H1 (cell line): ENCODE data around the gene LYPD4. TPM values are rescaled to one million over a fixed set of nuclear protein-coding genes. Genes with fewer than 3 reads are reported as not detected.

ENCODE experiments used
- CTCF ChIA-PET: fragments of 300-600 bp; sonication (Branson Sonifier 250); formaldehyde crosslinking; loops from one replicate; lab custom pipeline; 2021; ENCODE audit not compliant: partially characterized antibody; lab: Charles Lee
- POLR2A ChIA-PET: fragments of 300-600 bp; sonication (Branson Sonifier 250); formaldehyde crosslinking; loops from one replicate; lab custom pipeline; 2021; ENCODE audit warnings: inconsistent platforms; ENCODE audit not compliant: partially characterized antibody; lab: Charles Lee
- DNase-seq, 2 experiments: peaks; one replicate each; pipeline versions ENCODE4 v3.0.0 to v3.0.0-alpha.2; 2010 to 2022; ENCODE audit warnings: low spot score in 2 of 2, low read depth in 1 of 2, mixed read lengths in 1 of 2
- FAIRE-seq: peaks from 2 replicates; lab custom pipeline; 2011; peaks lifted over from hg19 to GRCh38; lab: Jason Lieb, UNC
- H2AFZ ChIP-seq: 2 replicates; pipeline ENCODE4 v1.8.1; 2012; ENCODE audit warnings: low read length, inconsistent platforms
- H2AK5ac ChIP-seq: 2 replicates; pipeline ENCODE4 v1.6.1; 2013; ENCODE audit warnings: low read depth, low read length
- H2BK120ac ChIP-seq: replicated peaks from 2 replicates; pipeline ENCODE3; 2013; ENCODE audit warnings: low read depth, low read length, inconsistent platforms
- H2BK12ac ChIP-seq: 2 replicates; pipeline ENCODE4 v1.6.1; 2013; ENCODE audit warnings: low read depth, low read length
- H2BK15ac ChIP-seq: 2 replicates; pipeline ENCODE4 v1.6.1; 2013; ENCODE audit warnings: low read length
- H2BK20ac ChIP-seq: 2 replicates; pipeline ENCODE4 v1.6.1; 2013; ENCODE audit warnings: low read length
- H2BK5ac ChIP-seq: 2 replicates; pipeline ENCODE4 v1.6.1; 2013; ENCODE audit warnings: low read depth, low read length
- H3K14ac ChIP-seq: 2 replicates; pipeline ENCODE4 v1.6.1; 2013; ENCODE audit warnings: inconsistent platforms; ENCODE audit not compliant: insufficient read length
- H3K18ac ChIP-seq: 2 replicates; pipeline ENCODE4 v1.6.1; 2013; ENCODE audit warnings: low read length; ENCODE audit errors: extremely low read depth
- H3K23ac ChIP-seq: 2 replicates; pipeline ENCODE4 v1.6.1; 2013; ENCODE audit warnings: inconsistent platforms; ENCODE audit not compliant: insufficient read length
- H3K23me2 ChIP-seq: 2 replicates; pipeline ENCODE4 v1.6.1; 2013; ENCODE audit warnings: low read depth, low read length
- H3K27ac ChIP-seq: 2 replicates; pipeline ENCODE4 v1.6.1; 2011; ENCODE audit warnings: low read depth, low read length, inconsistent platforms
- H3K27me3 ChIP-seq, 4 experiments: replicated peaks in 1 of 4; 1 replicate in 1 of 4; 2 replicates in 3 of 4; pipeline versions ENCODE4 v1.6.1 to v1.8.1; 2011 to 2013; ENCODE audit warnings: low read length in 3 of 4, mild to moderate bottlenecking in 3 of 4, inconsistent platforms in 2 of 4, mixed read lengths in 2 of 4, moderate library complexity in 1 of 4; ENCODE audit not compliant: control insufficient read depth in 3 of 4, insufficient read depth in 3 of 4; ENCODE audit errors: extremely low read depth in 1 of 4
- H3K36me3 ChIP-seq, 4 experiments: 2 replicates each; pipeline versions ENCODE4 v1.6.1 to v1.8.1; 2011 to 2013; ENCODE audit warnings: mild to moderate bottlenecking in 4 of 4, low read length in 3 of 4, moderate library complexity in 2 of 4, control low read depth in 1 of 4, inconsistent platforms in 1 of 4; ENCODE audit not compliant: insufficient read depth in 4 of 4, control insufficient read depth in 2 of 4
- H3K4ac ChIP-seq: replicated peaks from 2 replicates; pipeline ENCODE3; 2013; ENCODE audit warnings: low read length, low read depth, mixed read lengths, inconsistent platforms; ENCODE audit not compliant: insufficient read length
- H3K4me1 ChIP-seq, 4 experiments: replicated peaks in 1 of 4; 1 replicate in 1 of 4; 2 replicates in 3 of 4; pipeline versions ENCODE4 v1.6.1 to v1.8.1; 2011 to 2013; ENCODE audit warnings: low read length in 3 of 4, inconsistent platforms in 2 of 4, mixed read lengths in 1 of 4; ENCODE audit not compliant: insufficient read depth in 4 of 4, control insufficient read depth in 3 of 4
- H3K4me2 ChIP-seq, 2 experiments: 2 replicates each; pipeline versions ENCODE4 v1.6.1 to v1.8.1; 2011 to 2013; ENCODE audit warnings: low read depth in 2 of 2, low read length in 2 of 2, control low read depth in 1 of 2, inconsistent platforms in 1 of 2, mild to moderate bottlenecking in 1 of 2; ENCODE audit not compliant: insufficient read depth in 1 of 2
- H3K4me3 ChIP-seq, 4 experiments: fragments of 200-600, 300-600 bp in 1 of 4; sonication (generic), shearing (Covaris generic), sonication (Bioruptor Twin) in 1 of 4; 2 replicates each; pipeline versions ENCODE4 v1.5.1 to v1.8.1; 2011 to 2016; ENCODE audit warnings: low read length in 4 of 4, low read depth in 3 of 4, control low read depth in 2 of 4, inconsistent platforms in 2 of 4, mild to moderate bottlenecking in 2 of 4, mixed read lengths in 1 of 4, moderate library complexity in 1 of 4; ENCODE audit not compliant: insufficient read depth in 2 of 4; ENCODE audit errors: extremely low read depth in 1 of 4
- H3K56ac ChIP-seq: replicated peaks from 2 replicates; pipeline ENCODE3; 2013; ENCODE audit warnings: low read depth, mild to moderate bottlenecking, mixed read lengths, low read length, inconsistent platforms; ENCODE audit not compliant: insufficient read length
- H3K79me1 ChIP-seq: 2 replicates; pipeline ENCODE4 v1.6.1; 2013; ENCODE audit warnings: low read depth, low read length, control low read depth
- H3K79me2 ChIP-seq, 2 experiments: 2 replicates each; pipeline versions ENCODE4 v1.6.1 to v1.8.1; 2012 to 2013; ENCODE audit warnings: low read length in 2 of 2, mild to moderate bottlenecking in 2 of 2, inconsistent platforms in 1 of 2; ENCODE audit not compliant: insufficient read depth in 2 of 2, control insufficient read depth in 1 of 2
- H3K9ac ChIP-seq, 4 experiments: replicated peaks in 1 of 4; 1 replicate in 1 of 4; 2 replicates in 3 of 4; pipeline versions ENCODE4 v1.6.1 to v1.8.1; 2011 to 2013; ENCODE audit warnings: low read depth in 3 of 4, low read length in 3 of 4, control low read depth in 2 of 4, mild to moderate bottlenecking in 2 of 4, moderate library complexity in 2 of 4, inconsistent platforms in 1 of 4; ENCODE audit errors: extremely low read depth in 1 of 4
- H3K9me3 ChIP-seq, 2 experiments: 2 replicates each; pipeline versions ENCODE4 v1.6.1 to v1.8.1; 2012 to 2013; ENCODE audit warnings: mild to moderate bottlenecking in 2 of 2, moderate library complexity in 2 of 2, control low read depth in 1 of 2, inconsistent platforms in 1 of 2, low read depth in 1 of 2, low read length in 1 of 2, mixed read lengths in 1 of 2; ENCODE audit not compliant: insufficient read depth in 2 of 2
- H4K20me1 ChIP-seq, 2 experiments: replicated peaks in 1 of 2; 2 replicates each; pipeline versions ENCODE3 to v1.8.1; 2011 to 2013; ENCODE audit warnings: inconsistent platforms in 2 of 2, low read length in 2 of 2, mild to moderate bottlenecking in 1 of 2; ENCODE audit not compliant: insufficient read depth in 2 of 2, control insufficient read depth in 1 of 2
- H4K5ac ChIP-seq: 2 replicates; pipeline ENCODE4 v1.6.1; 2013; ENCODE audit warnings: low read length, low read depth, mixed read lengths, inconsistent platforms; ENCODE audit not compliant: insufficient read length
- H4K8ac ChIP-seq: 2 replicates; pipeline ENCODE4 v1.8.0; 2013; ENCODE audit warnings: mild to moderate bottlenecking, moderate library complexity, low read length, inconsistent platforms; ENCODE audit not compliant: insufficient read depth; ENCODE audit errors: extremely low read depth
- H4K91ac ChIP-seq: replicated peaks from 2 replicates; pipeline ENCODE3; 2013; ENCODE audit warnings: low read length, mixed read lengths, inconsistent platforms; ENCODE audit not compliant: insufficient read length
- GABPA ChIP-seq: IDR thresholded peaks from 2 replicates; pipeline ENCODE4 v1.6.1; 2011; ENCODE audit warnings: mild to moderate bottlenecking, low read length, moderate library complexity, borderline replicate concordance; ENCODE audit not compliant: insufficient read depth
- KDM5A ChIP-seq: fragments of 200-600 bp; IDR thresholded peaks from 2 replicates; pipeline ENCODE4 v1.7.1; 2012; ENCODE audit warnings: mild to moderate bottlenecking, low read length, inconsistent platforms, mixed read lengths
- PHF8 ChIP-seq: fragments of 200-600 bp; sonication (generic); conservative IDR thresholded peaks from 2 replicates; pipeline ENCODE4 v1.7.1; 2012; ENCODE audit warnings: low read depth, mild to moderate bottlenecking, inconsistent platforms, low read length, moderate library complexity
- POLR2A ChIP-seq, 2 experiments: IDR thresholded peaks; 1 replicate in 1 of 2; 2 replicates in 1 of 2; pipeline ENCODE4 v1.6.1; 2011; ENCODE audit warnings: low read depth in 2 of 2, low read length in 2 of 2, mild to moderate bottlenecking in 2 of 2; ENCODE audit errors: control extremely low read depth in 1 of 2
- SIN3A ChIP-seq, 2 experiments: IDR thresholded peaks in 1 of 2; conservative IDR thresholded peaks in 1 of 2; 2 replicates each; pipeline ENCODE4 v1.6.1; 2011 to 2012; ENCODE audit warnings: low read length in 2 of 2, improper control_type of control experiment in 1 of 2, low read depth in 1 of 2, mild to moderate bottlenecking in 1 of 2
- SIX5 ChIP-seq: IDR thresholded peaks from 2 replicates; pipeline ENCODE4 v1.6.1; 2011; ENCODE audit warnings: mild to moderate bottlenecking, low read depth, low read length
- SP1 ChIP-seq: IDR thresholded peaks from 2 replicates; pipeline ENCODE4 v1.6.1; 2011; ENCODE audit warnings: low read depth, low read length
- SRF ChIP-seq: IDR thresholded peaks from 2 replicates; pipeline ENCODE4 v1.6.1; 2011; ENCODE audit warnings: mild to moderate bottlenecking, low read depth, low read length, moderate library complexity
- WGBS, 2 experiments: shearing (Covaris generic) in 1 of 2; methylation state at CpG; one replicate each; pipeline versions ENCODE4 v1.1.6 to v1.1.7; 2013 to 2015; ENCODE audit warnings: low lambda C conversion rate in 2 of 2, mixed read lengths in 2 of 2, inconsistent platforms in 1 of 2, low coverage in 1 of 2, missing lambda C conversion rate in 1 of 2; ENCODE audit not compliant: insufficient replicate concordance in 2 of 2, insufficient coverage in 1 of 2, insufficient read length in 1 of 2; ENCODE audit errors: extremely low coverage in 1 of 2, missing lambda C conversion rate in 1 of 2; 5-methylcytosine and 5-hydroxymethylcytosine counted together
- polyA plus RNA-seq, 7 experiments: library from polyadenylated mRNA; depleted of rRNA in 3 of 7; stranded (reverse) in 5 of 7; unstranded in 2 of 7; fragments of >200 nt in 5 of 7; fragments of 200-250 nt in 2 of 7; gene quantifications; 1 replicate in 5 of 7; 2 replicates in 1 of 7; 4 replicates in 1 of 7; pipeline versions ENCODE4 v1.2.1 to v1.2.3, GENCODE V29; 2011 to 2013; ENCODE audit warnings: missing spikeins in 2 of 7, mixed read lengths in 2 of 7
- total RNA-seq: library from RNA; stranded (reverse); fragmentation: NEBNext Ultra II Directional; extraction: Animal tissue kit (Norgen Biotek cat#: 25700); gene quantifications from 2 replicates; pipeline ENCODE4 v1.2.1, GENCODE V29; 2021

The LYPD4 gene
- total and polyA plus RNA-seq, 2 of the 8 experiments (the other 6 are each of a cell fraction or from before 2014, with no cell fraction given): 0.06 TPM; not detected in 1

- Histone ChIP-seq H3K4ac (peak overlapping the region; percentile 100), H3K27me3 (no peaks in the 10 kb centered on the region), H2AFZ (no peak overlapping the region), H3K27ac (peak overlapping the region; percentile 95), H3K4me3 (peak overlapping the region; percentile 81 to 99 (median 96)), H3K23me2 (peaks cover 6% of the 10 kb centered on the region), H3K36me3 (peaks cover 44 to 51% (median 48%) of the 10 kb centered on the region in 4 experiments), H3K79me1 (peaks cover 18% of the 10 kb centered on the region), H2BK120ac (peak overlapping the region; percentile 38), H4K91ac (peak overlapping the region; percentile 96), H3K4me1 (peaks cover 3 to 26% (median 14%) of the 10 kb centered on the region in 4 experiments), H4K20me1 (peaks cover 20 to 24% of the 10 kb centered on the region in 2 experiments), H3K4me2 (peak overlapping the region; percentile 92 to 97), H2BK15ac (peak overlapping the region; percentile 36; the same call in 1 of the 2 replicates), H3K14ac (no peak overlapping the region), H2BK5ac (peak overlapping the region; percentile 98), H2BK20ac (no peak overlapping the region), H2BK12ac (no peak overlapping the region), H3K56ac (peak overlapping the region; percentile 93), H3K9me3 (no peaks in the 10 kb centered on the region), H4K5ac (peak overlapping the region; percentile 75), H3K23ac (no peak overlapping the region), H3K18ac (peak overlapping the region; percentile 92), H3K9ac (peak overlapping the region; percentile 98 to 100 (median 99)), H4K8ac (peak overlapping the region; percentile 94), H3K79me2 (peaks cover 22 to 55% of the 10 kb centered on the region in 2 experiments), H2AK5ac (peak overlapping the region; percentile 78)
- WGBS, 2 experiments: 4% methylated on average over 26 of the region's 45 CpGs; no CpG with 5 or more reads in 1 of the 2 experiments
- DNase-seq (no peak), FAIRE-seq (no peak)
- CTCF ChIA-PET: interaction anchor here (0.5 to 2.7 kb wide), 7 partner anchors 10 to 108 kb away, joined by 3 to 12 read pairs (median 6); partner anchors contain the start of gene RABAC1
- peak in 1 of 2 experiments; percentile 84; a peak in 2 of 3 replicates for TF ChIP-seq POLR2A (IDR thresholded peaks at IDR 0.05; ENCODE audit: control extremely low read depth in 1 of 2, low read depth in 2 of 2, low read length in 2 of 2)
- no peak for TF ChIP-seq KDM5A
- TF ChIP-seq GABPA: no peak
- TF ChIP-seq SP1: 0 out of 2 replicates have a peak, but pooled peaks have one; percentile 66
- peak in 1 of 2 experiments; percentile 69; a peak in 1 of 4 replicates for TF ChIP-seq SIN3A (conservative IDR thresholded peaks at IDR 0.05 in 1 of 2, IDR thresholded peaks at IDR 0.05 in 1 of 2; ENCODE audit: low read depth in 1 of 2, low read length in 2 of 2)
- TF ChIP-seq SIX5: no peak
- TF ChIP-seq PHF8: 0 out of 2 replicates have a peak, but pooled peaks have one; percentile 0
- no peak for TF ChIP-seq SRF
- TF ChIP-seq, all 59 proteins: peak for 4
- POLR2A ChIA-PET: interaction anchor here (0.5 to 7.9 kb wide), 47 partner anchors 10 to 1614 kb away, joined by 3 to 200 read pairs (median 4); partner anchors contain the start of genes ARHGEF1, B3GNT8, CD79A and DMAC2
Measured at GRCh38 chr19:41860419-41861115, 16.1 kb upstream of the LYPD4 start.
